Eye (tissue), 1 donor: ENCODE measurements around the gene TRIM8.

Experiments used
- DNase-seq: peaks from one replicate; pipeline ENCODE4 v3.0.0-alpha.2; 2015

The TRIM8 gene

GRCh38 chr10:102705531-102705930 lies 61.3 kb downstream of the TRIM8 start:
- DNase-seq = no peak
